ENCODE data around the gene MATN4. TPM values are rescaled to one million over a fixed set of nuclear protein-coding genes. Genes with fewer than 3 reads are reported as not detected.
A peak's percentile ranks its signal among the peaks of the same experiment; 100 is the strongest.

Gene MATN4
- total and polyA plus RNA-seq, 2 of the 13 experiments (the other 11 are each of a cell fraction or from before 2014, with no cell fraction given) = not detected

GRCh38 chr20:45347936-45348778, 40.1 kb upstream of the MATN4 start, which contains the start of gene SDC4 (continued):
- TF ChIP-seq ZNF616 (CRISPR knock-in tag; IDR thresholded peaks at IDR 0.05; ENCODE audit: low read depth) = no peak; the same call in 1 of the 2 replicates
- no peak for TF ChIP-seq PTBP1 (IDR thresholded peaks at IDR 0.05; ENCODE audit: low read depth, low read length, poor library complexity, severe bottlenecking)
- peak; percentile 85 for TF ChIP-seq ZMYM3 (CRISPR knock-in tag; IDR thresholded peaks at IDR 0.05)
- TF ChIP-seq ZNF263 (CRISPR knock-in tag; IDR thresholded peaks at IDR 0.05) = no peak
- no peak; the same call in 1 of the 2 replicates for TF ChIP-seq ZNF639 (CRISPR knock-in tag; conservative IDR thresholded peaks at IDR 0.05)
- TF ChIP-seq ZC3H4 (CRISPR knock-in tag; IDR thresholded peaks at IDR 0.05; ENCODE audit: borderline replicate concordance) = no peak
- no peak for TF ChIP-seq EP300 (IDR thresholded peaks at IDR 0.05; ENCODE audit: low read depth in 2 of 2, low read length in 2 of 2)
- TF ChIP-seq EP300 (CRISPR knock-in tag; IDR thresholded peaks at IDR 0.05; ENCODE audit: borderline replicate concordance) = no peak
- no peak for TF ChIP-seq SMAD3 (CRISPR knock-in tag; IDR thresholded peaks at IDR 0.05)
- no peak; the same call in 1 of the 2 replicates for TF ChIP-seq ZSCAN31 (CRISPR knock-in tag; IDR thresholded peaks at IDR 0.05; ENCODE audit: low read depth)
- TF ChIP-seq SRSF9 (IDR thresholded peaks at IDR 0.05; ENCODE audit: borderline replicate concordance, insufficient read depth, low read depth, low read length, poor library complexity, severe bottlenecking) = no peak
- TF ChIP-seq PCBP2 (optimal IDR thresholded peaks at IDR 0.05; ENCODE audit: low read depth, low read length, poor library complexity, severe bottlenecking) = no peak
- TF ChIP-seq POLR2A (IDR thresholded peaks at IDR 0.05; ENCODE audit: insufficient read depth in 1 of 2, low read depth in 2 of 2, low read length in 2 of 2) = peak; percentile 96 to 99
- peak; percentile 83; the same call in 1 of the 2 replicates for TF ChIP-seq ZNF367 (CRISPR knock-in tag; IDR thresholded peaks at IDR 0.05; ENCODE audit: borderline replicate concordance)
- TF ChIP-seq HNF1A (IDR thresholded peaks at IDR 0.05; ENCODE audit: low read depth) = no peak
- 0 out of 2 replicates have a peak, but pooled peaks have one; percentile 52 for TF ChIP-seq HNF1A (CRISPR knock-in tag; IDR thresholded peaks at IDR 0.05; ENCODE audit: borderline replicate concordance)
- no peak for TF ChIP-seq GTF3A (CRISPR knock-in tag; conservative IDR thresholded peaks at IDR 0.05)
- TF ChIP-seq ZIK1 (CRISPR knock-in tag; IDR thresholded peaks at IDR 0.05; ENCODE audit: borderline replicate concordance, low read depth) = no peak; the same call in 1 of the 2 replicates
- TF ChIP-seq BCL6 (CRISPR knock-in tag; IDR thresholded peaks at IDR 0.05) = peak; percentile 33
- TF ChIP-seq FOSL2 (CRISPR knock-in tag; IDR thresholded peaks at IDR 0.05) = peak; percentile 62; the same call in 1 of the 2 replicates
- TF ChIP-seq GATAD1 (CRISPR knock-in tag; IDR thresholded peaks at IDR 0.05) = no peak
- no peak; the same call in 1 of the 2 replicates for TF ChIP-seq THAP8 (CRISPR knock-in tag; IDR thresholded peaks at IDR 0.05; ENCODE audit: borderline replicate concordance)
